C4-2B (cell line): ENCODE data around the gene SRMS.

ENCODE experiments used
- ZFX ChIP-seq: fragments of 450-650 bp; IDR thresholded peaks from 2 replicates; pipeline ENCODE4 v1.6.1; 2017
- TF ChIP-seq, protein P1 (sequence below): fragments of 450-650 bp; conservative IDR thresholded peaks from 2 replicates; pipeline ENCODE4 v1.5.1; 2017; ENCODE audit warnings: mild to moderate bottlenecking

- TF ChIP-seq, protein P1, sequence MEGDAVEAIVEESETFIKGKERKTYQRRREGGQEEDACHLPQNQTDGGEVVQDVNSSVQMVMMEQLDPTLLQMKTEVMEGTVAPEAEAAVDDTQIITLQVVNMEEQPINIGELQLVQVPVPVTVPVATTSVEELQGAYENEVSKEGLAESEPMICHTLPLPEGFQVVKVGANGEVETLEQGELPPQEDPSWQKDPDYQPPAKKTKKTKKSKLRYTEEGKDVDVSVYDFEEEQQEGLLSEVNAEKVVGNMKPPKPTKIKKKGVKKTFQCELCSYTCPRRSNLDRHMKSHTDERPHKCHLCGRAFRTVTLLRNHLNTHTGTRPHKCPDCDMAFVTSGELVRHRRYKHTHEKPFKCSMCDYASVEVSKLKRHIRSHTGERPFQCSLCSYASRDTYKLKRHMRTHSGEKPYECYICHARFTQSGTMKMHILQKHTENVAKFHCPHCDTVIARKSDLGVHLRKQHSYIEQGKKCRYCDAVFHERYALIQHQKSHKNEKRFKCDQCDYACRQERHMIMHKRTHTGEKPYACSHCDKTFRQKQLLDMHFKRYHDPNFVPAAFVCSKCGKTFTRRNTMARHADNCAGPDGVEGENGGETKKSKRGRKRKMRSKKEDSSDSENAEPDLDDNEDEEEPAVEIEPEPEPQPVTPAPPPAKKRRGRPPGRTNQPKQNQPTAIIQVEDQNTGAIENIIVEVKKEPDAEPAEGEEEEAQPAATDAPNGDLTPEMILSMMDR = no peak
- TF ChIP-seq ZFX = no peak
These were observed 16.7 kb upstream of the SRMS start for GRCh38 chr20:63564036-63564810.
